SK-N-SH treated with all-trans-retinoic acid at 6 μM for 48 hours (cell line): ENCODE results near the gene REEP2.
A peak's percentile ranks its signal among the peaks of the same experiment; 100 is the strongest.

Experiments used
- ATAC-seq: fragments of 200-7000 bp; cut with Tn5 transposase; 3 replicates; pipeline ENCODE4 v1.9.1; 2020; ENCODE audit warnings: mild to moderate bottlenecking, moderate library complexity
- ARNTL ChIP-seq: fragments of 450-650 bp; formaldehyde crosslinking; IDR thresholded peaks from 2 replicates; pipeline ENCODE4 v1.5.0; 2020; ENCODE audit warnings: low read depth, mild to moderate bottlenecking, moderate library complexity, borderline replicate concordance
- BACH2 ChIP-seq: fragments of 250-450 bp; sonication (Bioruptor Pico); IDR thresholded peaks from 2 replicates; pipeline ENCODE4 v1.9.0; 2021; ENCODE audit warnings: mild to moderate bottlenecking, borderline replicate concordance
- CREB5 ChIP-seq: fragments of 250-450 bp; sonication (Bioruptor Pico); IDR thresholded peaks from 2 replicates; pipeline ENCODE4 v1.5.1; 2020; ENCODE audit warnings: low read depth, mild to moderate bottlenecking, moderate library complexity
- CSDC2 ChIP-seq: fragments of 250-450 bp; sonication (Bioruptor Pico); IDR thresholded peaks from 2 replicates; pipeline ENCODE4 v1.5.0; 2020; ENCODE audit warnings: mild to moderate bottlenecking, moderate library complexity
- CSRNP3 ChIP-seq: fragments of 250-450 bp; sonication (Bioruptor Pico); IDR thresholded peaks from 2 replicates; pipeline ENCODE4 v1.5.1; 2021; ENCODE audit warnings: mild to moderate bottlenecking, moderate library complexity
- ESRRG ChIP-seq: fragments of 250-450 bp; sonication (Bioruptor Pico); IDR thresholded peaks from 2 replicates; pipeline ENCODE4 v1.6.1; 2021; ENCODE audit warnings: mild to moderate bottlenecking
- GLIS3 ChIP-seq: fragments of 250-450 bp; sonication (Bioruptor Pico); IDR thresholded peaks from 2 replicates; pipeline ENCODE4 v1.5.0; 2020; ENCODE audit warnings: mild to moderate bottlenecking, moderate library complexity
- ISL1 ChIP-seq: fragments of 250-450 bp; sonication (Bioruptor Pico); IDR thresholded peaks from 2 replicates; pipeline ENCODE4 v2.1.2; 2022; ENCODE audit warnings: mild to moderate bottlenecking, moderate library complexity
- OSR1 ChIP-seq: fragments of 250-450 bp; sonication (Bioruptor Pico); IDR thresholded peaks from 2 replicates; pipeline ENCODE4 v1.8.0; 2022; ENCODE audit warnings: moderate library complexity, mild to moderate bottlenecking, inconsistent platforms
- PATZ1 ChIP-seq: fragments of 250-450 bp; sonication (Bioruptor Pico); IDR thresholded peaks from 2 replicates; pipeline ENCODE4 v1.8.0; 2020; ENCODE audit warnings: mild to moderate bottlenecking, moderate library complexity, borderline replicate concordance
- POU6F1 ChIP-seq: fragments of 250-450 bp; sonication (Bioruptor Pico); IDR thresholded peaks from 2 replicates; pipeline ENCODE4 v1.8.0; 2021; ENCODE audit warnings: low read depth, mild to moderate bottlenecking, moderate library complexity, borderline replicate concordance
- PPARA ChIP-seq: fragments of 250-450 bp; sonication (Bioruptor Pico); IDR thresholded peaks from 2 replicates; pipeline ENCODE4 v1.5.0; 2020; ENCODE audit warnings: mild to moderate bottlenecking, borderline replicate concordance
- RARB ChIP-seq: fragments of 250-450 bp; sonication (Bioruptor Pico); IDR thresholded peaks from 2 replicates; pipeline ENCODE4 v1.8.0; 2021; ENCODE audit warnings: mild to moderate bottlenecking, moderate library complexity
- SNAI2 ChIP-seq: fragments of 250-450 bp; sonication (Bioruptor Pico); IDR thresholded peaks from 2 replicates; pipeline ENCODE4 v1.5.0; 2020; ENCODE audit warnings: mild to moderate bottlenecking, moderate library complexity
- TCF4 ChIP-seq: fragments of 250-450 bp; sonication (Bioruptor Pico); IDR thresholded peaks from 2 replicates; pipeline ENCODE4 v1.8.0; 2021; ENCODE audit warnings: mild to moderate bottlenecking, moderate library complexity, borderline replicate concordance
- TOX ChIP-seq: fragments of 250-450 bp; sonication (Bioruptor Pico); IDR thresholded peaks from 2 replicates; pipeline ENCODE4 v1.8.0; 2021; ENCODE audit warnings: mild to moderate bottlenecking, moderate library complexity, borderline replicate concordance
- TSHZ2 ChIP-seq: fragments of 250-450 bp; sonication (Bioruptor Pico); IDR thresholded peaks from 2 replicates; pipeline ENCODE4 v1.5.0; 2020; ENCODE audit warnings: mild to moderate bottlenecking, moderate library complexity
- ZC3H10 ChIP-seq: fragments of 250-450 bp; sonication (Bioruptor Pico); IDR thresholded peaks from 2 replicates; pipeline ENCODE4 v1.5.1; 2021; ENCODE audit warnings: mild to moderate bottlenecking, moderate library complexity
- ZFP3 ChIP-seq: fragments of 250-450 bp; sonication (Bioruptor Pico); IDR thresholded peaks from 2 replicates; pipeline ENCODE4 v1.5.0; 2020; ENCODE audit warnings: mild to moderate bottlenecking, moderate library complexity
- ZFP30 ChIP-seq: fragments of 450-650 bp; formaldehyde crosslinking; IDR thresholded peaks from 2 replicates; pipeline ENCODE4 v1.5.0; 2022; ENCODE audit warnings: mild to moderate bottlenecking, moderate library complexity
- ZNF565 ChIP-seq: fragments of 450-650 bp; formaldehyde crosslinking; conservative IDR thresholded peaks from 2 replicates; pipeline ENCODE4 v1.5.0; 2020; ENCODE audit warnings: low read depth, mild to moderate bottlenecking, moderate library complexity
- ZNF70 ChIP-seq: fragments of 450-650 bp; formaldehyde crosslinking; IDR thresholded peaks from 2 replicates; pipeline ENCODE4 v1.5.0; 2020; ENCODE audit warnings: mild to moderate bottlenecking, moderate library complexity
- ZNF8 ChIP-seq: fragments of 450-650 bp; formaldehyde crosslinking; IDR thresholded peaks from 2 replicates; pipeline ENCODE4 v1.5.0; 2020; ENCODE audit warnings: mild to moderate bottlenecking, moderate library complexity

REEP2 gene

GRCh38 chr5:138470322-138471051 is 31.6 kb downstream of the REEP2 start:
- ATAC-seq, result peak; percentile 24
- TF ChIP-seq OSR1 (CRISPR knock-in tag) (no peak), TCF4 (CRISPR knock-in tag) (peak; percentile 7; the same call in 1 of the 2 replicates), TOX (CRISPR knock-in tag) (no peak), ISL1 (CRISPR knock-in tag) (no peak), ZNF565 (CRISPR knock-in tag) (peak; percentile 5; the same call in 1 of the 2 replicates), ZNF70 (peak; percentile 71), ESRRG (CRISPR knock-in tag) (peak; percentile 98), GLIS3 (CRISPR knock-in tag) (peak; percentile 95), ARNTL (peak; percentile 83; the same call in 1 of the 2 replicates), TSHZ2 (CRISPR knock-in tag) (peak; percentile 72), PATZ1 (CRISPR knock-in tag) (peak; percentile 94), PPARA (CRISPR knock-in tag) (peak; percentile 67; the same call in 1 of the 2 replicates), ZFP3 (peak; percentile 55; the same call in 1 of the 2 replicates), BACH2 (CRISPR knock-in tag) (no peak), CSRNP3 (CRISPR knock-in tag) (peak; percentile 98), ZNF8 (no peak), ZFP30 (no peak), CREB5 (CRISPR knock-in tag) (peak; percentile 95), POU6F1 (CRISPR knock-in tag) (peak; percentile 95; the same call in 1 of the 2 replicates), SNAI2 (peak; percentile 82), ZC3H10 (CRISPR knock-in tag) (peak; percentile 4), RARB (CRISPR knock-in tag) (peak; percentile 98), CSDC2 (peak; percentile 49)

GRCh38 chr5:138471052-138471361 is 32.1 kb downstream of the REEP2 start:
- peak; percentile 8 for ATAC-seq
- TF ChIP-seq GLIS3 (CRISPR knock-in tag), result no peak
- TF ChIP-seq SNAI2, result no peak
- no peak for TF ChIP-seq TSHZ2 (CRISPR knock-in tag)
- TF ChIP-seq ESRRG (CRISPR knock-in tag), result no peak
- no peak for TF ChIP-seq BACH2 (CRISPR knock-in tag)
- no peak for TF ChIP-seq TCF4 (CRISPR knock-in tag)
- TF ChIP-seq ZNF8, result no peak
- no peak for TF ChIP-seq ZFP30
- TF ChIP-seq PATZ1 (CRISPR knock-in tag), result no peak
- TF ChIP-seq CREB5 (CRISPR knock-in tag), result no peak
- TF ChIP-seq ISL1 (CRISPR knock-in tag), result no peak
- TF ChIP-seq ZFP3, result no peak
- no peak for TF ChIP-seq ZC3H10 (CRISPR knock-in tag)
- TF ChIP-seq ARNTL, result no peak; the same call in 1 of the 2 replicates
